Measurements from ENCODE around the gene LRP3. TPM values are rescaled to one million over a fixed set of nuclear protein-coding genes. Genes with fewer than 3 reads are reported as not detected.

LRP3 gene
- total RNA-seq, 1 experiment from 2014 or later: 2.9 TPM

DNA sequence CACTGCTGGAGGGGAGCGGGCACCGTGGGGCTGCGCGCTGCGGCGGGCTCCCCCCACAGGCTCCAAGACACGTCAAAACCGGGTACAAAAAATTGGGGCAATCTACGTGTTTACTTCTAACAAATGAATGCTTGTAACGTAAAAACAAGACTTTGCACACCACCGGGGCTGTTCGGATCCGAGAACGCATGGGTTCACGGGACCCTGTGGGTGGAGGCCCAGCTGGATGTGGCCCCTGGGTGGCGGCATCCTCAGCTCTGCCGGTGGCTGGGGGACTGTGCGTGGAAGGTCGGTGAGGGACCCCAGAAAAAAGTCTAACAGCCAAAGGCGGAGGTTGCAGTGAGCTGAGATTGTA is 41.8 kb downstream of the LRP3 start:
- DNase-seq (ENCODE audit: low read depth in 1 of 2, low spot score in 2 of 2): no peak
- Histone ChIP-seq H3K27ac (no peak overlapping the region), H3K4me1 (replicated peaks) (no peaks in the 10 kb centered on the region), H3K9me3 (replicated peaks) (no peaks in the 10 kb centered on the region), H3K27me3 (replicated peaks) (no peaks in the 10 kb centered on the region), H3K36me3 (no peaks in the 10 kb centered on the region), H3K4me3 (no peak overlapping the region)

DNA sequence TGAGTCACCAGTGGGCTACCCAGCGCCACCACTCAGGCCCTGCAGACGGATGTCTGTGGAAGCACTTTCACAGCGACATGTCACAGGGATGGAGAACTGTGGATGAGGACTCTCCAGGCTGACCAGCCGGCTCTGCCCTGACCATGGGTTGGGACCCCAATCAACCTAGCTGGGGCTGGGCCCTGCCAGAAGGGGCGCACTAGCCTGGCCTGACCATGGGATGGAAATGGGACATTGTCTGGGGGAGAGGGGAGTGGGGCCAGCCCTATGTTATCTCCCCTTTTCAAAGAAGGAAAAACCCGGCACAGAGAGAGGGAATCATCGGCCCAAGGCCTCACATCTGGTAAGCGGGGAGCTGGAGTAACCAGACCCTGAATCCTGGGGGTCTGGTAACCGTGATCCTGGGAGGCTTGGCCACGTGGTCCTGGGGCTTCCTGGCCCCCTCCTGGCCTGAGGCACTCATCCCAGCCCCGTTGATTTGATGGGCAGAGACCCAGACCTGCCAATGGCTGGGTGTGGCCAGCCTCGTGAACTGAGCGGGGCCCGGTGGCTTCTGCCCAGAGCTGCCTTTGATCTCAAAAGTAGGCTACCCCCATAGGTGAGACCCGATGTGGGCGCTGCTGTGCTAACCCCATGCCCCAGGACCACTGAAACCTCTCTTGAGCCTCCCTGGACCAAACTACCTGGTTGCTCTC is 42.7 kb downstream of the LRP3 start:
- H3K36me3 ChIP-seq: no peaks in the 10 kb centered on the region
- H3K27ac ChIP-seq: no peak overlapping the region
- no peaks in the 10 kb centered on the region for H3K9me3 ChIP-seq (replicated peaks)
- no peaks in the 10 kb centered on the region for H3K4me1 ChIP-seq (replicated peaks)
- no peaks in the 10 kb centered on the region for H3K27me3 ChIP-seq (replicated peaks)
- DNase-seq (ENCODE audit: low read depth in 1 of 2, low spot score in 2 of 2): no peak
- no peak overlapping the region for H3K4me3 ChIP-seq

DNA sequence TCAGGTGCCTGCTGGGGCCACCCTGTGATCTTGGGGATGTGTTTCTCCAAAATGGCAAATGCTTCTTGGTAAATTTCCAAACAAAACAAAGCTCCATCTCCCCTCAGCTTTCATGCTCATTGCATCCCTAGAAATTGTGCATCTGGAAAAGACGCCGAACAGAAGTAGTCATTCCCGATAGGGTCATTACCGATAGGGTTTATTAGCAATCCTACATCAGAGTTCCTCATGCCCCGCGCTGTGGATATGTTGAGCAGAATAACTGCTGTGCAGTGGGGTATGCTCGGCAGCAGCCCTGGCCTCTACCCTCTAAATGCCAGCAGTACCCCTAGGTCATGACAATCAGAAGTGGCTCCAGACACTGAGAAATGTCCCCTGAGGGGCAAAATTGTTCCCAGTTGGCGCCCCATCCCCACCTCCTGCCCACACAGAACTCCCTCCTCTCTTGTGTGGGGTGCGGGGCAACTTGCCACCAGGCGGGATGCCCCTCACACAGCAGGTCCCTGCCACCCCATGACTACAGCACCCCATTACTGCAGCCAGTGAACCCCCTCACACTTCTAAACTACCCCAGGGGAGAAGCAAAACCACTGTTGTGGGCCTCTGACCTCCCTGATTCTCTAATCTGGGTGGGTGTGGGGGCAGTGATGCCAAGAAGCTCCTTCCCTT is 44.5 kb downstream of the LRP3 start:
- Histone ChIP-seq H3K27me3 (replicated peaks) (no peaks in the 10 kb centered on the region; the same call in 1 of the 2 replicates), H3K36me3 (no peaks in the 10 kb centered on the region), H3K4me3 (no peak overlapping the region), H3K27ac (no peak overlapping the region), H3K9me3 (replicated peaks) (no peaks in the 10 kb centered on the region), H3K4me1 (replicated peaks) (no peaks in the 10 kb centered on the region)
- no peak for DNase-seq (ENCODE audit: low read depth in 1 of 2, low spot score in 2 of 2)

DNA sequence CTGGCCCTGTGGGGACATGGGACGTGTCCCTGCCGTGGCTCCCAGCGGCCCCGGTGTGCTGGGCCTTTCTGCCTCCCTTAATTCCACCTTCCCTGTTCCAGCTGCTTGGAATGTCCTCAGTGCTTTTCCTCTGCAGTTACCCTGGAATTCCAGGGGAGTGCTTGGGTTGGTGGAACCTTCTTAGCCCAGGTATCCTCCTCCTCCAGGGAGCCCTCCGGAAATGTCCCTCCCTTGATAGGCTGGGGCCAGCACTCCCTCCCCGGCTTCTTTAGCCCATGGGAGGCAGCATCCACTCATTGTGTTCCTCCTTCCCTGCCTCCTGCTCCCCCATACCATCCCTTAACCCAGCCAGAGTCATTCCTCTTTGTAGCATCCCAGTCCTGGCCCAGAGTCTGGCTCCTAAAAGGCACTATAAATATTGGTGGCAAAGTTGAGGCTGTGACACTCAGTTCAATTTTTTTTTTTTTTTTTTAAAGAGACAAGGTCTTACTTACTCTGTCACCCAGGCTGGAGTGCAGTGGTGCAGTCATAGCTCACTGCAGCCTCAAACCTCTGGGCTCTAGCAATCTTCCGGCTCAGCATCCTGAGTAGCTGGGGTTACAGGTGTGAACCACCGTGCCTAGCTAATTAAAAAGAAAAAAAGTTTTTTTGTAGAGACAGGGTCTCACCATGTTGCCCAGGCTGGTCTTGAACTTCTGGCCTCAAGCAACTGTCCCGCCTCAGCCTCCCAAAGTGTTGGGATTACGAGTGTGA is 45.3 kb downstream of the LRP3 start:
- DNase-seq (ENCODE audit: low read depth in 1 of 2, low spot score in 2 of 2): no peak
- Histone ChIP-seq H3K27ac (no peak overlapping the region), H3K27me3 (replicated peaks) (no peaks in the 10 kb centered on the region; the same call in 1 of the 2 replicates), H3K9me3 (replicated peaks) (no peaks in the 10 kb centered on the region), H3K4me3 (no peak overlapping the region), H3K4me1 (replicated peaks) (no peaks in the 10 kb centered on the region), H3K36me3 (no peaks in the 10 kb centered on the region)

DNA sequence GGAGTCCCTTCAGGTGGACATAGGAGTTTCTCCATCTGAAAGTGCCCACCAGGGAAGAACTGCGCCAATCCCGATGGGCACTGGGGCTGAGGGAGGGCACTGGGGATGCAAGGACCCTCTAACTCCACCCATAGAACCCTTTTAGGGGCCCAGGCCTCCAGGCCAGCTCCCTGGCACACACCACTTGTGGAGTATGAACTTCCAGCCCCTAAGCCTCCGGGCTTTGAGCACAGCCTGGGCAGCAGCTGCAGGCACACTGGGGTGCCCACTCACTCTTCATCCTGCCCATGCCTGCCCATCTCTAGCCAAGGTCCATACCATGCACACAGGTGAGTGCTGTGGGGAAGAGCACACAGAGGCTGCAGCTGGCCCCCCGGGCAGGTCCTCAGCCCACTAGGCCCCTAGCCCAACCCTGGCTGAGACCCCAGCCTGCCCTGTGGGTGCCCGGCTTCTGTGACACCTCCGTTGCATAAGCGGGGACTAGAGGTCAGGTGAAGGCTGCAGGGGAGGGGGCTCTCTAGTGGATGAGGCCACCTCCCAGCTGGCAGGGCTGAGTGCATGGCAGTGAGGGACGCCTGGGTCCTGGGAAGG is 46.1 kb downstream of the LRP3 start:
- Histone ChIP-seq H3K4me1 (replicated peaks) (no peaks in the 10 kb centered on the region), H3K4me3 (no peak overlapping the region), H3K27me3 (replicated peaks) (no peaks in the 10 kb centered on the region; the same call in 1 of the 2 replicates), H3K36me3 (no peaks in the 10 kb centered on the region), H3K9me3 (replicated peaks) (no peaks in the 10 kb centered on the region), H3K27ac (no peak overlapping the region)
- no peak for DNase-seq (ENCODE audit: low read depth in 1 of 2, low spot score in 2 of 2)

DNA sequence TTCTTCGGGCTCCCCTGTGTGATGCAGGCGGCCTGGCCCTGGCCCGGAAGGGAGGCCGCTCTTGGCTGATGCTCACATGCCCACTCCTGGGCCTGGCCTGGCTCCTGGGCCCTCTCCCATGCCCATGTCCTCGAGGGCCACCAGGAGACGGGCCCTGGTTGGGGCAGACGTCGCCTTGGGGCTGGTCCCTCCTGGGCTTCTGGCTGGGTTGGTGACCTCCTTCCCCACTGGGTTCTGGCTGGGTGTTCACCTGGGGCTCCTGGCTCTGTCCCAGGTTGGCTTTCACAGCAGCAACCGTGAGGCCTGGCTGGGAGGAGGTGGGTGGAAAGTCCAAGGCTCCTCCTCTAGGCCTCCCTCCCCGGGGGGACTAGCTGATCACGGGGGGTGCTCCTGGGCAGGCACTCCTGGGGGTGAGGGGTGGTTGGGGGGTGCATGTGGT is 47.0 kb downstream of the LRP3 start:
- Histone ChIP-seq H3K9me3 (replicated peaks) (peaks cover 4% of the 10 kb centered on the region; the same call in 1 of the 2 replicates), H3K27ac (no peak overlapping the region), H3K4me3 (no peak overlapping the region), H3K4me1 (replicated peaks) (no peaks in the 10 kb centered on the region), H3K36me3 (no peaks in the 10 kb centered on the region), H3K27me3 (replicated peaks) (no peaks in the 10 kb centered on the region; the same call in 1 of the 2 replicates)
- no peak for DNase-seq (ENCODE audit: low read depth in 1 of 2, low spot score in 2 of 2)

DNA sequence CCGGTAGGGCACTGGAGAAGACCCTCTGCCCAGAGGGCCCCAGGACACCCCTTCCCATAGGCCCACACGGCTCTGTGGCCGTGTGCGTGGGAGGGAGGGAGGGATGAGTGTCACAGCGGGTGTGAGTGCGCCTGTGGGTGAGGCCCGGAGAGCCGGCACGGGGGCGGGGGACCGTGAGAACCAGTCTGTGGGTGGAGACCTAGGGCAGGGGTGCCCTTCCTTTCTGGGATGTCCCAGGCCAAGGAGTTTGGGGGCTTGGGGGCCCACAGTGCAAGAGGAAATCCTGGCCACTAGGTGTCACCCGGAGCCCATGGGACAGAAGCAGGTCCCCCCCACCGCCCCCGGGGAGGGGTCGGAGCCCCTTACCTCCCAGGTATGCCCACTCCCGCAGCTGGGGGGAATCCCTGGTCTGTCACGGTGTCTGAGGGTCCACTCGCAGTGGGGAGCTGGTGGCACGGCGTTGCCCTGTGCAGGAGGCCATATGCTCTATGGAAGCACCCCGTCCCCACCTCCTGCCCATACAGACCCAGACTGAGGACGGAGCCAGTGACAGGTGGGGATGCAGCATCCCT is 47.5 kb downstream of the LRP3 start:
- no peak overlapping the region for H3K27ac ChIP-seq
- H3K36me3 ChIP-seq: no peaks in the 10 kb centered on the region
- no peak for DNase-seq (ENCODE audit: low read depth in 1 of 2, low spot score in 2 of 2)

DNA sequence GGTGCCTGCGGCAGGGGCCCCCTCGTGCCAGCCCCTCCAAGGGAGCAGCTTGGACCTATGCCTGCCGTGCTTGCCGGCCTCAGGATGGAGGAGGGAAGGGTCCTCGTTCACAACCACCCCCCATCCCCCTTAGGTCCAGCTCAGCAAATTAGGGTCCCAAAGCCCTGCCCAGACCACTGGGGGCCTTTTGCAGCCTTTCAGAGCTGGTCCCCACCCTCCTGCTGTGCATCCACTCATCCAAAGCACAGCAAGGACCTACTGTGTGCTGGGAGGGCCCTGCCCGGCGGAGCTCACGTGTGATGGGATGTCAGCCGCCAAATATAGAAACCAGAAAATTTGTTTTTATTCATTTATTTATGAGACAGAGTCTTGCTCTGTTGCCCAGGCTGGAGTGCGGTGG is 48.0 kb downstream of the LRP3 start:
- no peaks in the 10 kb centered on the region for H3K4me1 ChIP-seq (replicated peaks)
- no peaks in the 10 kb centered on the region; the same call in 1 of the 2 replicates for H3K27me3 ChIP-seq (replicated peaks)
- no peaks in the 10 kb centered on the region for H3K36me3 ChIP-seq
- no peak for DNase-seq (ENCODE audit: low read depth in 1 of 2, low spot score in 2 of 2)
- H3K4me3 ChIP-seq: no peak overlapping the region
- H3K9me3 ChIP-seq (replicated peaks): peaks cover 7% of the 10 kb centered on the region; the same call in 1 of the 2 replicates
- no peak overlapping the region for H3K27ac ChIP-seq

More for the DNA sequence above, 47.5 kb downstream of the LRP3 start:
- peaks cover 7% of the 10 kb centered on the region; the same call in 1 of the 2 replicates for H3K9me3 ChIP-seq (replicated peaks)
- H3K27me3 ChIP-seq (replicated peaks): no peaks in the 10 kb centered on the region; the same call in 1 of the 2 replicates
- no peak overlapping the region for H3K4me3 ChIP-seq
- H3K4me1 ChIP-seq (replicated peaks): no peaks in the 10 kb centered on the region

DNA sequence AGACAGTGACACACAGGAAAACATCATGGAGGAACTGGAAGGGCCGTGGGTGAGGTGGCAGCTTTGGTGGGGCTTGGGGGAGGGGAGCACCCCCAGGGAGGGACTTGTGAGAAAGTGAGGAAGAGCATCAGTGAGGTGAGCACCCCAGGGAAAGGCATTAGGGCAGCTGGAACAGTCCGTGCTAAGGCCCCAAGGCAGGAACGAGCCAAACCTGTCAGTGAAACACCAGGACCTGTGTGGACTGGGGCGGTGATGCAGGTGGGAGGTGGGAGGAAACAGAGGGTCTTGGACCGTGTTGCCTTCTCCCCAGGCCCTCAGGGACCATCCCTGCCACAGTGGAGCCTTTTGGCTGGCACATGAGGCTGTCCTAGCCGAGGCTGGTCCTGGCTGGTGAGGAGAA is 48.8 kb downstream of the LRP3 start:
- Histone ChIP-seq H3K27me3 (replicated peaks) (no peaks in the 10 kb centered on the region; the same call in 1 of the 2 replicates), H3K36me3 (no peaks in the 10 kb centered on the region), H3K27ac (no peak overlapping the region), H3K4me3 (no peak overlapping the region), H3K4me1 (replicated peaks) (no peaks in the 10 kb centered on the region), H3K9me3 (replicated peaks) (peaks cover 7% of the 10 kb centered on the region; the same call in 1 of the 2 replicates)
- no peak for DNase-seq (ENCODE audit: low read depth in 1 of 2, low spot score in 2 of 2)

DNA sequence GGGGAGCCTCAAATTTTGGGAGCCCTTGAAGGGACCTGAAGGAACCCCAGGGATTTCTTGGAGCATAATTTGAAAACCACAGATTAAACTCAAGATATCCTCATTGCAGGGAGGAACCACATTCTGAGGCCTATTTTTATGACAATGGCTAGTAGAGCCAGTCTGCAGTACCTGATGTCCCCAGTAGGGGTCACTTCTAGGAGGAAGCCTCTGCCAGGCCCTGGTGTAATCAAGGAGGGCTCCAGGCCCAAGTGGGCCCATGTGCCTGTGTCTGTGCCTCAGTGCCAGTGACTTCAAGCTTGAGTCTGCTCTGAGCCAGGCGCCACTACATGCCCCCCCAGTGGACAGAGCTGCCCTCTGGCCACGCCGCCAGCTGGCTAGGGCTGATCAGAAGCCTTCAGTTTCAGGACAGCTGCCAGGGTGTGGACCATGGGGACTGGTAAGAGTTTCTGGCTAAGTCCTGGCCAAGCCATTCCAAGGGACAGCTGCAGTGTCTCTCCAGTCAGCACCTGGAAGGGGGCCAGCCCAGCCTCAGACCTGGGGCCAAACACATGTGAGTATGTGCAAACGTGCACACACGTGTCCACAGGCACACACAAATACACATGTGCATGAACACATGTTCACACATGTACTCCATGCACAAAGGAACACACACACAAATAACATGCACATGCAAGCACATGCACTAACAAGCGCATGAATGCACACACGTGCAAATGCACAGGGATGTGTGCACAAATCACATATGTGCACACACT is 52.0 kb downstream of the LRP3 start:
- no peaks in the 10 kb centered on the region for H3K36me3 ChIP-seq
- H3K4me1 ChIP-seq (replicated peaks): no peaks in the 10 kb centered on the region
- H3K4me3 ChIP-seq: no peak overlapping the region
- H3K9me3 ChIP-seq (replicated peaks): peaks cover 7% of the 10 kb centered on the region; the same call in 1 of the 2 replicates
- H3K27me3 ChIP-seq (replicated peaks): no peaks in the 10 kb centered on the region; the same call in 1 of the 2 replicates
- no peak overlapping the region for H3K27ac ChIP-seq
- no peak for DNase-seq (ENCODE audit: low read depth in 1 of 2, low spot score in 2 of 2)

DNA sequence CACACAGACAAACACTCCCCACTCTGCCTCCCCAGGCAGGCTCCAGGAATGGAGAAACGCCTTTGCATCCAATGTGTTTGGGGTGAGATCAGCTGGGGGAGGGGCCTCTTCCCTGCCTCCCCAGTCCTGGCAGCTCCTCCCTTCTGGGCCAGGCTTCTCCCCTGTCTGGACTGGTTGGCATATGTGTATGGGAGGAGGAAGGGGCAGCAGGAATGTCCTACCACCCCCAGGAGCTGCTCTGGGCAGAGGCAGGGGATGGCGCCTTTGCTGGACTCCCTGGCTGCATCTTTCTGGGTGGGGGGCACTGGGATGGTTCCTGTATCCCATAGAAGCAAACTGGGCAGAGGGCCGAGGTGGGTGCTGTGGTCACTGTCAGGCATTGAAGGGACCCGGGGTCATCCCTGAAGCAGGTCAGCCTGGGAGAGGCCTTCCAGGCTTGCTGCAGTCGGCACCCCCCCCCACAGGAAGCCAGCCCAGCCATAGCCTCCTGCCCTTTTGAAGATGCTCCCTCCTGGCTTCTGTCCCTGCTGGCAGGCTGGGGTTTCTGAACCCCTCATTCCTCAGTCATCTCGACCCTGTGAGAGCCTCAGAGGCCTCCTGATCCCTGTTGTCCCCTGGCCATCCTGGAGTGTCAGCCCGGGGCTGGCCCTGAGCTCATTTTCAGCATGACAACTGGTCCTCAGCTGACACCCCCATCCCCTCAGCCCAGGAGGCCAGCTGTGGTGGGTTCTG is 52.7 kb downstream of the LRP3 start:
- H3K9me3 ChIP-seq (replicated peaks): peaks cover 7% of the 10 kb centered on the region; the same call in 1 of the 2 replicates
- DNase-seq (ENCODE audit: low read depth in 1 of 2, low spot score in 2 of 2): no peak
- no peaks in the 10 kb centered on the region for H3K36me3 ChIP-seq
- no peak overlapping the region for H3K27ac ChIP-seq
- no peaks in the 10 kb centered on the region; the same call in 1 of the 2 replicates for H3K27me3 ChIP-seq (replicated peaks)
- no peak overlapping the region for H3K4me3 ChIP-seq
- no peaks in the 10 kb centered on the region for H3K4me1 ChIP-seq (replicated peaks)

DNA sequence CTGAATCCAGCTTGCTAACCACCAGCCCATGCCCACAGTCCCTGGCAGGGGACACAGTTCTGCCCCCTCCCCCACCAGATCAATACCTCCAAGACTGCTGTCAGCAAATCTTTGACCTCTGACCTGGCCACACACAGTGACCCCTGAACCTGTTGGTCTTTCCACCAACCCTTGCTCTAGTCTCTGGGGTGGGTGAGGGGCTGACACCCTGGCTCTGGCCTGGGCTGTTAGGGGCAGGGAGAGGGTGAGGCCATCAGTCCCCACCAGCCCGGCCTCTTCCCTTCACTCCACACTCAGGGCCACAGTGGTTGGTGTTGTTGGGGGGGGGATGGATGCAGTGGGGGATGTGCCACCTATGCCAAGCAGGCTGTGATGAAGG is 53.3 kb downstream of the LRP3 start:
- H3K27me3 ChIP-seq (replicated peaks): no peaks in the 10 kb centered on the region; the same call in 1 of the 2 replicates
- no peak overlapping the region for H3K4me3 ChIP-seq
- H3K27ac ChIP-seq: no peak overlapping the region
- no peaks in the 10 kb centered on the region for H3K4me1 ChIP-seq (replicated peaks)
- no peaks in the 10 kb centered on the region for H3K36me3 ChIP-seq
- H3K9me3 ChIP-seq (replicated peaks): peaks cover 7% of the 10 kb centered on the region; the same call in 1 of the 2 replicates
- DNase-seq (ENCODE audit: low read depth in 1 of 2, low spot score in 2 of 2): no peak

Measured in SJSA1 (cell line).